GM13977 (cell line): ENCODE results near the gene EN1.

ENCODE experiments used
- DNase-seq: peaks from one replicate; pipeline ENCODE4 v3.0.0; 2012; ENCODE audit warnings: low spot score
- in situ Hi-C: fragments of 300-500 bp; cut with MboI; formaldehyde crosslinking; loops from one replicate; pipeline ENCODE4 v1.12.0; 2022; ENCODE audit warnings: low sequenced_read_pairs, low pct_unique_long_range_greater_than_20kb, mixed read lengths, inconsistent platforms; ENCODE audit not compliant: unreplicated experiment
- TF ChIP-seq, protein P1 (sequence below): IDR thresholded peaks from 2 replicates; pipeline ENCODE4 v1.5.1; 2012; ENCODE audit warnings: mild to moderate bottlenecking, control low read depth; ENCODE audit not compliant: insufficient read depth; ENCODE audit errors: extremely low read depth, missing control alignments

EN1 gene

DNA sequence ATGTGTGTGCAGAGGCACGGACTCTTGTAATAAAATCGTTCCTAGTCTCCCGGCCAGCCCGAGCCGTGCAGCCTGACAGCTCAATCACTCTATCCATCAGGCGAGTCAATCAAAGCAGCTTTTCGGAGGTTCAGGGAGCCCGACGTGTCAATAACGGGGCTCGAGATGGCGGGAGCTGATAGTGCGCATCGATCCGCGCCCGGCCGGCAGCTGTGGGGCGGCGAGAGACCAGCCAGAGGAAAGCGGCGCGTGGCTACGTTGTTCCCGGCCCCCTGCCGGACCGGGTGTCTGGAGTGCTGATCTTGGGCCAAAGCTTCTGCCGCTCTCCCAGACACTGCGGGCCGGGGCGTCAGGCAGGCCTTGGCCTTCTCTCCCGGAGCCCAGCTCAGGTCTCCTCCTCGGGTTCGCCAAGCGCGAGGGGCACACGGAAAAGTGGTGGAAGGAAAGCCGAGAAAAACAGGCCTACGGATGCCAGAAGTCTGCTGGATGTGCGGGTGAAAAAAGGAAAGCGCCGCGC, 2.4 kb downstream of the EN1 start:
- no peak for DNase-seq
- in situ Hi-C loops: no loop called here
- TF ChIP-seq, protein P1, sequence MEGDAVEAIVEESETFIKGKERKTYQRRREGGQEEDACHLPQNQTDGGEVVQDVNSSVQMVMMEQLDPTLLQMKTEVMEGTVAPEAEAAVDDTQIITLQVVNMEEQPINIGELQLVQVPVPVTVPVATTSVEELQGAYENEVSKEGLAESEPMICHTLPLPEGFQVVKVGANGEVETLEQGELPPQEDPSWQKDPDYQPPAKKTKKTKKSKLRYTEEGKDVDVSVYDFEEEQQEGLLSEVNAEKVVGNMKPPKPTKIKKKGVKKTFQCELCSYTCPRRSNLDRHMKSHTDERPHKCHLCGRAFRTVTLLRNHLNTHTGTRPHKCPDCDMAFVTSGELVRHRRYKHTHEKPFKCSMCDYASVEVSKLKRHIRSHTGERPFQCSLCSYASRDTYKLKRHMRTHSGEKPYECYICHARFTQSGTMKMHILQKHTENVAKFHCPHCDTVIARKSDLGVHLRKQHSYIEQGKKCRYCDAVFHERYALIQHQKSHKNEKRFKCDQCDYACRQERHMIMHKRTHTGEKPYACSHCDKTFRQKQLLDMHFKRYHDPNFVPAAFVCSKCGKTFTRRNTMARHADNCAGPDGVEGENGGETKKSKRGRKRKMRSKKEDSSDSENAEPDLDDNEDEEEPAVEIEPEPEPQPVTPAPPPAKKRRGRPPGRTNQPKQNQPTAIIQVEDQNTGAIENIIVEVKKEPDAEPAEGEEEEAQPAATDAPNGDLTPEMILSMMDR: no peak

DNA sequence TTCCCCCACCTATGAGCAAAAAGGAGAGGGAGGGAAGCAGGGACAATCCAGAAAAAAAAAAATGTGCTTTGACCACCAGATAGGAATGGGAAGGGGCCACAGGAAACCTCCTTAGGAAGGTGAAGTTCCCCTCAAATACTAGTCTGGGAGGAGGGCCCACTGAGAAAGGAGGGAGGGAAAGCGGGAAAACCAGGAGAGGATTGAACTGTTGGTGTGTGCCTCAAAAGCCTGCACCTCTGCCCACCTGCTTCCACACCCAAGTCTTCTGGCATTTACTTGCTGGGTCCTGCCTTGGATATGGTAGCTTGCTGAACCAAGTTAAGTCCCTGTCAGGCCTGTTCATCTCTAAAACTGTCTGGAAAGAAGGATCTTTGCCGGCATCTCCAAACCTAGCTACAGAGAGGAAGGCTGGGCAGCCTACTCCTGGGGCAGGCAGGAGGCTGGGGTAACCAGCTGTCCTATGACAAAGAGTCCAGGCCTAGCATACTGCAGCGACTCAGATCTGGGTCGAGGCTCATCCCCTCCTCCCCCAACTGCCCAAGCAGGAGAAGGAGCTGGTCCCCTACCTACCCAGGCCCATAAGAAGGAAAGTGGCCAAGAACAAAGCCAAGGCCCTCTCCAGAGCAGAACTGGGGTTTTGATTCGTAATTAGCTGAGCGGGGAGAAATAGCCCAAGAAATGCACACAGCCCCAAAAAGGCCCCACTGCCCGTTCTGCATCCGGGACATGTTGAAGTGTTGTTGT, 3.0 kb downstream of the EN1 start:
- in situ Hi-C loops: no loop called here
- no peak for DNase-seq
- TF ChIP-seq, protein P1: no peak

DNA sequence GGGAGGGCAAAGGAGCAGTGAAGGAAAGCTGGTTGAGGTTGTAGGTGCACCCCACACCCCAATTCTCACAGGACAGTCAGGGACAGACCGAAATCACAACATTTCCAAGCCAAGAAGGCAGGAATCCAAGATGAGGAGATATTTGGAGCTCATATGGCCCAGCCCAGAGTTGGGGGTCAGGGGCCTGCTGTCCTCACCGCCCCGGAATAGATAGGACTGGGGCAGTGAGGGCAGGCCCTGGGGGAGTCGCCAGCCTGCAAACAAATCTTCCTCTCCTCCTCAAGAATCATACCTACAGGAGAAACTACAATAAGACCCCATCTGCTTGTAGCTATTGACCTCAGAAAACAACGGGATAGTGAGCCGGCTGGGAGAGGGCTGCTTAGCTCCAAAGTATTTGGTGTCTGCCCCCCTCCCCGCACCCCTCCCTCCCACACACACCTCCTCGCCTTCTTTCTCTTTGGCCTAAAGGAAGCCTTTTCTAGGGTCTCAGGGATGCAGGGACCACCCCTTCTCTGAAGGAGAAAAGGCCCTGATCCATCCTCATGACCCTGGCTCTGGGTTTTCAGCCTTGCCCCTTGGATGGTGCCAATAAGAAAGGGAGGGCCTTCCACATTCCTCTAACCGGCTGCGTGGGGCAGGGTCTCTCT, 3.8 kb downstream of the EN1 start:
- TF ChIP-seq, protein P1: no peak
- DNase-seq: peak; percentile 35
- in situ Hi-C loops: no loop called here

DNA sequence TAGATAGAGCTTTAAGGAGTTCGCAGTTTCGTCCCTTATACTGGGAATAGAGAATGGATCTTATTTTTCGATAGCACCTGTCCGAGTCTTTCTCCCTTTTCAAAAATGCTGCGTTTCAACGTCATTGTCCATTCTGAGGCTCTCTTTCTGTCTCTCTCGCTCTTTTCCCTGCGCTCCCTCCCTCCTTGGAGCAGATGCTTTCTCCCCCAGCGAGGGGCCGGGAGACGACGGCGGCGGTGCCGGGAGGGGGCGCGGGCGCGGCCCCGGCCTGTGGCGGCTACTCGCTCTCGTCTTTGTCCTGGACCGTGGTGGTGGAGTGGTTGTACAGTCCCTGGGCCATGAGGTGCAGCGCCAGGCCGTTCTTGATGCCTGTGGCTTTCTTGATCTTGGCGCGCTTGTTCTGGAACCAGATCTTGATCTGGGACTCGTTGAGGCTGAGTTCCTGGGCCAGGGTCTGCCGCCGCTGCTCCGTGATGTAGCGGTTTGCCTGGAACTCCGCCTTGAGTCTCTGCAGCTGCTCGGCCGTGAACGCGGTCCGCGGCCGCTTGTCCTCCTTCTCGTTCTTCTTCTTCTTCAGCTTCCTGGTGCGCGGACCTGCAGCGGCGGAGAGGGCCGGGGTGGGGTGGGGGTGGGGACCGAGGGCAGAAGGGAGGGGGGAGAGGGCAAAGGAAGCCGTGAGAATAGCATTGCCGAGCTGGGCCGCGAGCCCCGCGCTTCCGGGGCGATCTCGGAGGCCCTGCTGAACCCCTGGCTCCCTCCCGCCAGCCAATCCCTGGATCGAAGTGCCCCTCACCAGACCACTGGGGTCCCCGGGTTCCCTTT, 4.6 kb downstream of the EN1 start:
- TF ChIP-seq, protein P1: no peak
- peak; percentile 21 for DNase-seq
- in situ Hi-C loops: no loop called here

DNA sequence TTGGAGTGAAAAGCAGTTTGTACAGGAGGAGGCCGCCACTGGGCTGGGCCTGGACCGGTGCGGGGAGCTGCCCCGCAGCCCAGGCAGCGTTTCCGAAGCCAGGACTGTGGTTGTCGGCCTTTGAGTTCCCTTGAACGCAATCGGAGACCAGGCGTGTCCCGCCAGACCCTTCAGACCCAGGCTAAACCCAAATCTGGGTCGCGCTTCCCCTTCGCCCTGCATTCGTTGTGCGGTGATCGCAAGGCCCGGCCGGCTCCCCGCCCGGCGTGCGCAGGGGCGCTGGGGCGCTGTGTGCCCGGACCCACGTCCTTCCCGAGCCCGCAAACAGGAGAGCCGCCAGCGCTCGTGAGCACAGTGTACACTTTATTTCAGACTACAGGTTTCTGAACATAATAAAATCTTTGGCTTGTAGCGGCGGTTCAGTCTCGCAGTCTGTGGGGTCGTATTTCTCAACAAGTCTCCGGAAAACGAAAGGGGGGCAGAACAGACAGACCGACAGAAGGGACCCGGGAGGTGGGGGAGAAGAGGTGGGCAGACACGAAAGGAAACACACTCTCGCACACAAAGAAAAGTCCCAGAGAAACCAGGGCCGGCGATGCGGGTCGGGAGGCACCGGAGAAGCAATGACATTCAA, 5.5 kb downstream of the EN1 start:
- in situ Hi-C loops: no loop called here

More for the DNA sequence above, 5.5 kb downstream of the EN1 start:
- DNase-seq: peak; percentile 34
- TF ChIP-seq, protein P1: no peak
